A549 (cell line): ENCODE measurements around the gene THAP4. TPM values are rescaled to one million over a fixed set of nuclear protein-coding genes. Genes with fewer than 3 reads are reported as not detected.

Experiments
- ATAC-seq, 2 experiments: fragments of 200-7000 bp in 1 of 2; fragments of >200 bp in 1 of 2; cut with Nextera tagmentation in 1 of 2; cut with Tn5 transposase in 1 of 2; 3 replicates each; pipeline versions ENCODE4 v1.8.0 to v1.9.1; 2018 to 2020; ENCODE audit warnings: mild to moderate bottlenecking in 1 of 2, moderate library complexity in 1 of 2
- CTCF ChIA-PET: fragments of 300-600 bp; sonication (Branson Sonifier 250); formaldehyde crosslinking; extraction: SDS; loops from one replicate; lab custom pipeline; 2021; ENCODE audit warnings: antibody characterized with exemption, inconsistent platforms; lab: Yijun Ruan, JAX
- POLR2A ChIA-PET: fragments of 350-600 bp; formaldehyde crosslinking; extraction: SDS; loops from one replicate; lab custom pipeline; 2021; ENCODE audit warnings: antibody characterized with exemption, inconsistent platforms; lab: Yijun Ruan, JAX
- DNase-seq, 2 experiments: peaks; one replicate each; pipeline versions ENCODE4 v3.0.0 to v3.0.0-alpha.2; 2011 to 2016; ENCODE audit warnings: low read depth in 1 of 2, low spot score in 1 of 2
- FAIRE-seq: peaks from 2 replicates; lab custom pipeline; 2011; peaks lifted over from hg19 to GRCh38; lab: Jason Lieb, UNC
- H3K27ac ChIP-seq, 2 experiments: fragments of >200 bp; sonication (Bioruptor Twin); formaldehyde crosslinking; 3 replicates each; pipeline ENCODE4 v1.5.1; 2016 to 2017
- H3K4me1 ChIP-seq: fragments of >200 bp; sonication (Bioruptor Twin); formaldehyde crosslinking; 3 replicates; pipeline ENCODE4 v1.6.1; 2016
- H3K4me2 ChIP-seq: fragments of >200 bp; sonication (Bioruptor Twin); formaldehyde crosslinking; 3 replicates; pipeline ENCODE4 v1.6.1; 2016
- H3K4me3 ChIP-seq: fragments of >200 bp; sonication (Bioruptor Twin); formaldehyde crosslinking; 3 replicates; pipeline ENCODE4 v1.5.1; 2016
- H3K9me3 ChIP-seq: fragments of >200 bp; sonication (Bioruptor Twin); formaldehyde crosslinking; 3 replicates; pipeline ENCODE4 v1.6.1; 2016
- CEBPB ChIP-seq, 2 experiments: fragments of >200 bp in 1 of 2; sonication (Bioruptor Twin) in 1 of 2; formaldehyde crosslinking in 1 of 2; IDR thresholded peaks; 2 replicates each; pipeline ENCODE4 v1.6.1; 2012 to 2016
- E2F6 ChIP-seq: IDR thresholded peaks from 2 replicates; pipeline ENCODE4 v1.6.1; 2012; ENCODE audit warnings: low read depth, borderline replicate concordance
- ELK1 ChIP-seq: fragments of 150-350 bp; IDR thresholded peaks from 2 replicates; pipeline ENCODE4 v1.6.1; 2014; ENCODE audit warnings: low read depth, mild to moderate bottlenecking, low read length
- HMGXB4 ChIP-seq: fragments of 250-450 bp; sonication (Bioruptor Pico); IDR thresholded peaks from 2 replicates; pipeline ENCODE4 v1.5.0; 2021; ENCODE audit warnings: mild to moderate bottlenecking, moderate library complexity, borderline replicate concordance
- MAFK ChIP-seq: fragments of 450-650 bp; IDR thresholded peaks from 2 replicates; pipeline ENCODE4 v1.6.1; 2014; ENCODE audit not compliant: partially characterized antibody
- MAX ChIP-seq: IDR thresholded peaks from 2 replicates; pipeline ENCODE4 v1.6.1; 2012
- PHF8 ChIP-seq: fragments of 200-600 bp; sonication (generic); IDR thresholded peaks from 2 replicates; pipeline ENCODE4 v1.6.1; 2016; ENCODE audit warnings: low read depth, mild to moderate bottlenecking, antibody characterized with exemption, moderate library complexity, borderline replicate concordance
- POLR2A ChIP-seq: IDR thresholded peaks from 2 replicates; pipeline ENCODE4 v1.6.1; 2012; ENCODE audit warnings: mild to moderate bottlenecking, low read length
- USF2 ChIP-seq: fragments of 450-650 bp; IDR thresholded peaks from 2 replicates; pipeline ENCODE4 v1.6.1; 2014; ENCODE audit warnings: antibody characterized with exemption
- WGBS: methylation state at CpG from one replicate; pipeline ENCODE4 v1.1.6; 2017; ENCODE audit errors: missing lambda C conversion rate; 5-methylcytosine and 5-hydroxymethylcytosine counted together
- polyA plus RNA-seq, 4 experiments: library from polyadenylated mRNA; depleted of rRNA in 3 of 4; stranded (reverse); fragments of >200 nt; fragmentation: RNase III in 1 of 4; extraction: RNeasy Plus Mini Kit Qiagen cat#74134 plus additional on column Dnase treatment in 1 of 4; gene quantifications; 2 replicates in 3 of 4; 3 replicates in 1 of 4; pipeline ENCODE4 v1.2.3, GENCODE V29; 2011 to 2017

THAP4 gene
- polyA plus RNA-seq, 2 of the 4 experiments (the other 2 are of a cell fraction) = 36.1 to 51.0 TPM

GRCh38 chr2:241541564-241542277 is 95.2 kb downstream of the THAP4 start:
- ChIA-PET POLR2A (no interaction called here), CTCF (interaction anchor here (1.1 kb wide), 1 partner anchor 9 kb away, joined by 3 read pairs; no protein-coding TSS in a partner anchor)
- 70% methylated on average over 4 of the region's 62 CpGs for WGBS
- Histone ChIP-seq H3K4me2 (peak overlapping the region; percentile 81), H3K4me1 (peaks cover 9% of the 10 kb centered on the region), H3K9me3 (no peaks in the 10 kb centered on the region), H3K4me3 (peak overlapping the region; percentile 44; the same call in 2 of the 3 replicates), H3K27ac (peak overlapping the region in 1 of 2 experiments; percentile 38; a peak in 1 of 6 replicates)
- FAIRE-seq (no peak), DNase-seq (no peak), ATAC-seq (peak; percentile 8 to 42; a peak in 4 of 6 replicates)
- TF ChIP-seq USF2 (no peak), ELK1 (no peak), CEBPB (IDR thresholded peaks at IDR 0.05) (no peak), MAFK (no peak)

GRCh38 chr2:241540771-241541561 is 96.0 kb downstream of the THAP4 start:
- no peak for FAIRE-seq
- TF ChIP-seq E2F6 = peak; percentile 72
- no peak for TF ChIP-seq PHF8
- peak; percentile 72 for TF ChIP-seq MAX
- no peak for TF ChIP-seq MAFK
- TF ChIP-seq, all 56 proteins: peak for 2
- WGBS = 74% methylated on average over 17 of the region's 68 CpGs
- ChIA-PET CTCF (no interaction called here), POLR2A (no interaction called here)
- Histone ChIP-seq H3K27ac (peak overlapping the region; percentile 38 to 50; a peak in 4 of 6 replicates), H3K4me1 (peaks cover 7% of the 10 kb centered on the region; the same call in 2 of the 3 replicates), H3K4me3 (peak overlapping the region; percentile 44), H3K9me3 (no peaks in the 10 kb centered on the region), H3K4me2 (peak overlapping the region; percentile 81)
- peak; percentile 50 to 80 for DNase-seq
- ATAC-seq = peak; percentile 54 to 77; a peak in 5 of 6 replicates

GRCh38 chr2:241540401-241540770 is 96.6 kb downstream of the THAP4 start:
- Histone ChIP-seq H3K9me3 (no peaks in the 10 kb centered on the region), H3K27ac (no peak overlapping the region), H3K4me1 (peaks cover 7% of the 10 kb centered on the region; the same call in 2 of the 3 replicates), H3K4me3 (peak overlapping the region; percentile 44), H3K4me2 (peak overlapping the region; percentile 81)
- TF ChIP-seq E2F6 = no peak
- no peak for TF ChIP-seq HMGXB4
- no peak for TF ChIP-seq POLR2A
- POLR2A ChIA-PET = no interaction called here
- FAIRE-seq = no peak
- 73% methylated on average over 7 of the region's 10 CpGs for WGBS
- DNase-seq = no peak
- CTCF ChIA-PET = no interaction called here
- ATAC-seq = no peak
